22Rv1 (cell line): ENCODE data around the gene LYPD1.

ENCODE experiments used
- ZFX ChIP-seq: fragments of 450-650 bp; IDR thresholded peaks from 2 replicates; pipeline ENCODE4 v1.6.1; 2017; ENCODE audit warnings: antibody characterized with exemption, borderline replicate concordance
- TF ChIP-seq, protein P1 (sequence below): fragments of 450-650 bp; IDR thresholded peaks from 2 replicates; pipeline ENCODE4 v1.5.1; 2017; ENCODE audit warnings: mild to moderate bottlenecking

DNA sequence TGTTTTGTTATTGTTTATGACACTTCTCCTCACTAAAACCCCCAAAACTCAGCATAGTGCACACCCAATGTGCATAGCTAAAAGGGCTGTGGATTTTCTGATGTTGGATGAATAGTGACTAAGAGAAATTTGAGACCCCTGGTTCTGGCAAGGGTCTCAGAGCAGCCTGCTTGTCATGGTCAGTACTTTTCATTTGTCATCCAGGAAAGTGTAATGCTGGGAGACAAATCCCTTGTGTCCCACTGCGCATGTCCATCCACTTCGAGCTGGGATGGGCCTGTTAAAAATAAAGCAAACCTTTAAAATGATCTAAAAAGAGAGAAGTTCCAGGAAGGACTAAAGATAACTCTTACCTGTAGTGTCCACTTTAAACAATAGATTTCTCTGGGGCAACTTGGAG is 46.9 kb upstream of the LYPD1 start:
- TF ChIP-seq, protein P1, sequence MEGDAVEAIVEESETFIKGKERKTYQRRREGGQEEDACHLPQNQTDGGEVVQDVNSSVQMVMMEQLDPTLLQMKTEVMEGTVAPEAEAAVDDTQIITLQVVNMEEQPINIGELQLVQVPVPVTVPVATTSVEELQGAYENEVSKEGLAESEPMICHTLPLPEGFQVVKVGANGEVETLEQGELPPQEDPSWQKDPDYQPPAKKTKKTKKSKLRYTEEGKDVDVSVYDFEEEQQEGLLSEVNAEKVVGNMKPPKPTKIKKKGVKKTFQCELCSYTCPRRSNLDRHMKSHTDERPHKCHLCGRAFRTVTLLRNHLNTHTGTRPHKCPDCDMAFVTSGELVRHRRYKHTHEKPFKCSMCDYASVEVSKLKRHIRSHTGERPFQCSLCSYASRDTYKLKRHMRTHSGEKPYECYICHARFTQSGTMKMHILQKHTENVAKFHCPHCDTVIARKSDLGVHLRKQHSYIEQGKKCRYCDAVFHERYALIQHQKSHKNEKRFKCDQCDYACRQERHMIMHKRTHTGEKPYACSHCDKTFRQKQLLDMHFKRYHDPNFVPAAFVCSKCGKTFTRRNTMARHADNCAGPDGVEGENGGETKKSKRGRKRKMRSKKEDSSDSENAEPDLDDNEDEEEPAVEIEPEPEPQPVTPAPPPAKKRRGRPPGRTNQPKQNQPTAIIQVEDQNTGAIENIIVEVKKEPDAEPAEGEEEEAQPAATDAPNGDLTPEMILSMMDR = no peak
- no peak for TF ChIP-seq ZFX
